Glutamatergic neuron (in vitro differentiated cells): Measurements from ENCODE around the gene LMF2. TPM values are rescaled to one million over a fixed set of nuclear protein-coding genes. Genes with fewer than 3 reads are reported as not detected.

Source experiments
- DNase-seq: peaks from one replicate; pipeline ENCODE4 v3.0.0; 2022
- H3K27ac Mint-ChIP-seq: one replicate; pipeline ENCODE4 v1.8.0; 2020; ENCODE audit warnings: mild to moderate bottlenecking, mixed read lengths, inconsistent platforms; ENCODE audit not compliant: unreplicated experiment
- H3K27me3 Mint-ChIP-seq: one replicate; pipeline ENCODE4 v1.8.0; 2020; ENCODE audit warnings: mild to moderate bottlenecking, moderate library complexity, mixed read lengths, inconsistent platforms; ENCODE audit not compliant: unreplicated experiment
- H3K36me3 Mint-ChIP-seq: one replicate; pipeline ENCODE4 v1.8.0; 2020; ENCODE audit warnings: mild to moderate bottlenecking, mixed read lengths, inconsistent platforms; ENCODE audit not compliant: unreplicated experiment
- H3K4me1 Mint-ChIP-seq: one replicate; pipeline ENCODE4 v1.8.0; 2020; ENCODE audit warnings: mild to moderate bottlenecking, low read depth, mixed read lengths, inconsistent platforms; ENCODE audit not compliant: unreplicated experiment
- H3K4me3 Mint-ChIP-seq: one replicate; pipeline ENCODE4 v1.8.0; 2020; ENCODE audit warnings: mild to moderate bottlenecking, mixed read lengths, inconsistent platforms; ENCODE audit not compliant: unreplicated experiment
- H3K9me3 Mint-ChIP-seq: one replicate; pipeline ENCODE4 v1.8.0; 2020; ENCODE audit warnings: mild to moderate bottlenecking, moderate library complexity, mixed read lengths, inconsistent platforms; ENCODE audit not compliant: unreplicated experiment
- long read RNA-seq: library from polyadenylated mRNA; unstranded; transcript quantifications from one replicate; pipeline ENCODE4 v2.0.0, GENCODE V29; 2020; ENCODE audit not compliant: unreplicated experiment
- total RNA-seq: library from RNA; stranded (reverse); fragmentation: NEBNext Ultra II Directional; extraction: Animal tissue kit (Norgen Biotek cat#: 25700); gene quantifications from one replicate; pipeline ENCODE4 v1.2.1, GENCODE V29; 2021; ENCODE audit not compliant: unreplicated experiment
- TF ChIP-seq, protein P1 (sequence below): fragments of 200-600 bp; sonication (generic); IDR thresholded peaks from one replicate; pipeline ENCODE4 v1.5.0; 2021; ENCODE audit not compliant: partially characterized antibody, unreplicated experiment

Gene LMF2, protein sequence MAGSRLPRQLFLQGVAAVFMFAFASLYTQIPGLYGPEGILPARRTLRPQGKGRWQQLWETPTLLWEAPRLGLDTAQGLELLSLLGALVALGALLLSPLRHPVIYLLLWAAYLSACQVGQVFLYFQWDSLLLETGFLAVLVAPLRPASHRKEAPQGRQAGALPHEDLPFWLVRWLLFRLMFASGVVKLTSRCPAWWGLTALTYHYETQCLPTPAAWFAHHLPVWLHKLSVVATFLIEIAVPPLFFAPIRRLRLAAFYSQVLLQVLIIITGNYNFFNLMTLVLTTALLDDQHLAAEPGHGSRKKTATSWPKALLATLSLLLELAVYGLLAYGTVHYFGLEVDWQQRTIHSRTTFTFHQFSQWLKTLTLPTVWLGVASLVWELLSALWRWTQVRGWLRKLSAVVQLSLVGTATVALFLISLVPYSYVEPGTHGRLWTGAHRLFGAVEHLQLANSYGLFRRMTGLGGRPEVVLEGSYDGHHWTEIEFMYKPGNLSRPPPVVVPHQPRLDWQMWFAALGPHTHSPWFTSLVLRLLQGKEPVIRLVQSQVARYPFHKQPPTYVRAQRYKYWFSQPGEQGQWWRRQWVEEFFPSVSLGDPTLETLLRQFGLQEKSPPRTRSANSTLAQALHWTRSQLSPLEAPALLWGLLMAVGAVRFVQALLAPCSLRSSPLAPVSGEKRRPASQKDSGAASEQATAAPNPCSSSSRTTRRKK
- total RNA-seq, result 62.2 TPM
- long read RNA-seq, transcript LMF2-202 (14 exons, 2,582 nt), result major isoform, 8 of 17 reads
- long read RNA-seq, partial matches to known transcripts, result 4 of 17 reads
- long read RNA-seq, other reads (novel, unspliced or antisense), result 5 of 17 reads

DNA sequence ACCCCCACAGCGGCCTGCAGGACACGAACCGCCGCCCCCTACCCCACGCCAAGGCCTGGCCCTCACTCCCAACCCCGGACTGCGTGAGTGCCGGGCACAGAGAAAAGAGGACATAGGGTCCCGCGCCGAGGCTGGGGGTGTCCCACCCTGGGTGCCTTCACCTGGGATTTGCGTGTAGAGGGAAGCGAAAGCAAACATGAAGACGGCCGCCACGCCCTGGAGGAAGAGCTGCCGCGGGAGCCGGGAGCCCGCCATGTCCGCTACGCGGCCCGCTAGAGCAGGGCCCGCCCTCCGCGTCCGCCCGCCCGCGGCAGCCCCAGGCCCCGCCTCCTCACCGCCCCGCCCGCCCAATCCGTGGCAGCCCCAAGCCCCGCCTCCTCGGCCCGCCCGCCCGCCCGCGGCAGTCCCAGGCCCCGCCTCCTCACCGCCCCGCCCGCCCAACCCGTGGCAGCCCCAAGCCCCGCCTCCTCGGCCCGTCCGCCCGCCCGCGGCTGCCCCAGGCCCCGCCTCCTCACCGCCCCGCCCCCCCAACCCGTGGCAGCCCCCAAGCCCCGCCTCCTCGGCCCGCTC, at the start of gene LMF2:
Gene LMF2 (minus strand): TSS at position 282 of the 570 bp plus-strand sequence. CDS start 27 bp downstream, at position 255.
- peak; percentile 94 for DNase-seq
- H3K27me3 Mint-ChIP-seq, result peaks cover 5% of the 10 kb centered on the region

DNA sequence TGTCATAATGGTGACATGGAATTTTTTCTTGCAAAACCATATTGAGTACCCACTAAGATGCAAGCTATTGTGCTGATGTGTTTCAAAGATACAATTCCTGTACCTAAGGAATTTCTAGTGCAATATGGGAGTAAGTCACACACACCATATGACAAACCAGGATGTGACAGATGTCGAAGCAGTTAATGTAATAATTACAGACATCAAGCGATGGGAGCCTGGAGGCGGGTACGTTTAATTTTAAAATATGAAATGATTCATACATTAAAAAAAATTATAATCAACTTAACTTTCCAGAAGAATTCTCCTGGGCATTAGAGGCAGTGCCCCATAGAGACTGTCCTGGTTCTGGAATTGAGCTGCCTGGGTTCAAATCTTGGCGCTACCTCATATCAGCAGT, 49.2 kb upstream of the LMF2 start:
- Mint-ChIP-seq H3K36me3 (no peaks in the 10 kb centered on the region), H3K4me1 (peaks cover 2% of the 10 kb centered on the region), H3K4me3 (no peak overlapping the region), H3K27ac (no peak overlapping the region), H3K27me3 (peaks cover 18% of the 10 kb centered on the region), H3K9me3 (peaks cover 2% of the 10 kb centered on the region)
- TF ChIP-seq, protein P1, sequence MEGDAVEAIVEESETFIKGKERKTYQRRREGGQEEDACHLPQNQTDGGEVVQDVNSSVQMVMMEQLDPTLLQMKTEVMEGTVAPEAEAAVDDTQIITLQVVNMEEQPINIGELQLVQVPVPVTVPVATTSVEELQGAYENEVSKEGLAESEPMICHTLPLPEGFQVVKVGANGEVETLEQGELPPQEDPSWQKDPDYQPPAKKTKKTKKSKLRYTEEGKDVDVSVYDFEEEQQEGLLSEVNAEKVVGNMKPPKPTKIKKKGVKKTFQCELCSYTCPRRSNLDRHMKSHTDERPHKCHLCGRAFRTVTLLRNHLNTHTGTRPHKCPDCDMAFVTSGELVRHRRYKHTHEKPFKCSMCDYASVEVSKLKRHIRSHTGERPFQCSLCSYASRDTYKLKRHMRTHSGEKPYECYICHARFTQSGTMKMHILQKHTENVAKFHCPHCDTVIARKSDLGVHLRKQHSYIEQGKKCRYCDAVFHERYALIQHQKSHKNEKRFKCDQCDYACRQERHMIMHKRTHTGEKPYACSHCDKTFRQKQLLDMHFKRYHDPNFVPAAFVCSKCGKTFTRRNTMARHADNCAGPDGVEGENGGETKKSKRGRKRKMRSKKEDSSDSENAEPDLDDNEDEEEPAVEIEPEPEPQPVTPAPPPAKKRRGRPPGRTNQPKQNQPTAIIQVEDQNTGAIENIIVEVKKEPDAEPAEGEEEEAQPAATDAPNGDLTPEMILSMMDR, result no peak
- DNase-seq, result no peak

More for the DNA sequence above, at the start of gene LMF2:
- Mint-ChIP-seq H3K9me3 (peaks cover 4% of the 10 kb centered on the region), H3K36me3 (no peaks in the 10 kb centered on the region), H3K4me3 (peak within 1 kb of the TSS; percentile 91), H3K4me1 (peaks cover 3% of the 10 kb centered on the region), H3K27ac (peak within 1 kb of the TSS; percentile 72)
- TF ChIP-seq, protein P1, result no peak

DNA sequence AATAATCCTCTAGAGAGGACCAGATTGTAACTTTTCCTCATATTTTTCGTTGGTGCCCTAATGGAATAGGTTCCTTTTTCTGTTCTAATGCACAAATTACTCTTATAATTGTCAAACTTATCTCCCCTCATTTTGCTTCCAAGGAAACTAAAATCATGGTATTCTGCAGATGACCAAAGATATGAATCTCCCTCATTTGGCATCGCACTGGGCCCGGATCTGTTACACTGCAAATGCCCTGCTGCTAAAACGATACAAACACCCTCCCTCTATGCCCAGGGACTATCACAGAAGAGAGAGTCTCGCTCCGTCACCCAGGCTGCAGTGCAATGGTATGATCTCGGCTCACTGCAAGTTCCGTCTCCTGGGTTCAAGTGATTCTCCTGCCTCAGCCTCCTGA, 45.8 kb upstream of the LMF2 start:
- H3K9me3 Mint-ChIP-seq, result no peaks in the 10 kb centered on the region
- H3K4me1 Mint-ChIP-seq, result peaks cover 7% of the 10 kb centered on the region
- no peak for DNase-seq
- TF ChIP-seq, protein P1, result no peak
- H3K27ac Mint-ChIP-seq, result no peak overlapping the region
- no peaks in the 10 kb centered on the region for H3K36me3 Mint-ChIP-seq
- H3K4me3 Mint-ChIP-seq, result no peak overlapping the region
- H3K27me3 Mint-ChIP-seq, result peaks cover 11% of the 10 kb centered on the region

DNA sequence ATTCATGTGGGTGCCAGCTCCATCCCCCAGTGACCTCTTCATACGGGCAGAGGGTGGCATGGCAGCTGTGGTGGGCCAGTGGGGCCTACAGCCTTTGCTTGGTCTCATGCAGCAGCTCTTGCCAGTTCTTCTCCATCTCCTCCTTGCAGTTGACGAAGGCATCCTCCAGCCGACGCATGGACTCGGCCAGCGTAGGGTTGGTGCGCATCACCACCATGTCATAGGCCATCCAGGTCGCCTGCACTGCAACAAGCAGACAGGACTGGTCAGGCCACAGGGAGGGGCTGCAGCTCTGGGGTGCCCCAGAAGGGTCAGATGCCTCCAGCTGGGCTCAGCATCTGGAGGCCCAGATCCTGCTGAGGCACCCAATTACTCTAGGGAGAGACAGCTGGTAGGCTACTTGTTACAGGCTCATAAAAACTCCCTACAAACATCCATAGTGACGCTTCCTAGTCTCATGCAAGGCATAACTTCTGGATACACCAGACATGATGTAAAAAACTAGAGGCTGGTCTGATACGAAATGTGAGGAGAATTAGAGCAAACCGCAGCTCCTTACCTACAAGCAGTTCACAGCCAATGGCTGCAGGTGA, 43.8 kb upstream of the LMF2 start:
- no peak for DNase-seq
- peaks cover 11% of the 10 kb centered on the region for H3K27me3 Mint-ChIP-seq
- no peak overlapping the region for H3K27ac Mint-ChIP-seq
- TF ChIP-seq, protein P1, result no peak
- H3K36me3 Mint-ChIP-seq, result no peaks in the 10 kb centered on the region
- peaks cover 6% of the 10 kb centered on the region for H3K4me1 Mint-ChIP-seq
- H3K9me3 Mint-ChIP-seq, result no peaks in the 10 kb centered on the region
- no peak overlapping the region for H3K4me3 Mint-ChIP-seq
